Hypothalamus (tissue), 51 donors: ENCODE data around the gene NCK2.

Source experiments
- DNase-seq, 51 donors: peaks; one replicate each; lab custom pipeline; 2025; lab: John Stamatoyannopoulos, UW

The NCK2 gene

GRCh38 chr2:105866216-105867185, 121.8 kb downstream of the NCK2 start:
- no peak for DNase-seq

GRCh38 chr2:105867587-105867986, 122.9 kb downstream of the NCK2 start:
- DNase-seq, result no peak

- DNase-seq, result no peak
Measured at GRCh38 chr2:105868060-105868459, 123.3 kb downstream of the NCK2 start.

GRCh38 chr2:105869341-105869740, 124.6 kb downstream of the NCK2 start:
- DNase-seq, result peak in 1 of 51 donors; percentile 31

- DNase-seq, result no peak
Measured at GRCh38 chr2:105870062-105870461, 125.3 kb downstream of the NCK2 start.

GRCh38 chr2:105870858-105871257, 126.1 kb downstream of the NCK2 start:
- no peak for DNase-seq

GRCh38 chr2:105872142-105872728, 127.5 kb downstream of the NCK2 start:
- no peak for DNase-seq

- no peak for DNase-seq
Measured at GRCh38 chr2:105872830-105873229, 128.1 kb downstream of the NCK2 start.

- no peak for DNase-seq
Measured at GRCh38 chr2:105873281-105873680, 128.6 kb downstream of the NCK2 start.

- DNase-seq, result no peak
Measured at GRCh38 chr2:105873721-105874120, 129.0 kb downstream of the NCK2 start.

GRCh38 chr2:105874466-105874865, 129.8 kb downstream of the NCK2 start:
- no peak for DNase-seq

- no peak for DNase-seq
Measured at GRCh38 chr2:105875241-105875640, 130.5 kb downstream of the NCK2 start.

GRCh38 chr2:105876191-105876590, 131.5 kb downstream of the NCK2 start:
- DNase-seq, result no peak

- no peak for DNase-seq
Measured at GRCh38 chr2:105877945-105878344, 133.2 kb downstream of the NCK2 start.

GRCh38 chr2:105879106-105879802, 134.5 kb downstream of the NCK2 start:
- DNase-seq, result no peak

GRCh38 chr2:105879803-105880300, 135.1 kb downstream of the NCK2 start:
- DNase-seq, result no peak

GRCh38 chr2:105880637-105881036, 135.9 kb downstream of the NCK2 start:
- no peak for DNase-seq

- no peak for DNase-seq
Measured at GRCh38 chr2:105881286-105882136, 136.8 kb downstream of the NCK2 start.

GRCh38 chr2:105882341-105882740, 137.6 kb downstream of the NCK2 start:
- DNase-seq, result no peak

- DNase-seq, result no peak
Measured at GRCh38 chr2:105882920-105883435, 138.3 kb downstream of the NCK2 start.
